Neural progenitor cell (in vitro differentiated cells): ENCODE measurements around the gene PRDM10. TPM values are rescaled to one million over a fixed set of nuclear protein-coding genes. Genes with fewer than 3 reads are reported as not detected.

Experiments used
- DNase-seq: peaks from one replicate; pipeline ENCODE4 v3.0.0-alpha.2; 2016; ENCODE audit warnings: low spot score
- H2AFZ ChIP-seq: fragments of 200-600 bp; sonication (generic); replicated peaks from 2 replicates; pipeline ENCODE4 v1.6.1; 2016; ENCODE audit warnings: antibody characterized with exemption
- H3F3A ChIP-seq: fragments of 200-600 bp; sonication (generic); 2 replicates; pipeline ENCODE4 v1.6.1; 2016; ENCODE audit warnings: antibody characterized with exemption, low read depth
- H3K27ac ChIP-seq: fragments of 200-600 bp; sonication (generic); 2 replicates; pipeline ENCODE4 v1.5.1; 2016; ENCODE audit warnings: mild to moderate bottlenecking
- H3K27me3 ChIP-seq: fragments of 200-600 bp; sonication (generic); 2 replicates; pipeline ENCODE4 v1.6.1; 2016; ENCODE audit warnings: mild to moderate bottlenecking, moderate library complexity
- H3K36me3 ChIP-seq: fragments of 200-600 bp; sonication (generic); 2 replicates; pipeline ENCODE4 v1.5.1; 2016
- H3K4me1 ChIP-seq: fragments of 200-600 bp; sonication (generic); 2 replicates; pipeline ENCODE4 v1.6.1; 2016; ENCODE audit warnings: mixed run types
- H3K4me2 ChIP-seq: fragments of 200-600 bp; sonication (generic); 2 replicates; pipeline ENCODE4 v1.6.1; 2016
- H3K4me3 ChIP-seq: fragments of 200-600 bp; sonication (generic); 2 replicates; pipeline ENCODE4 v1.5.1; 2016
- H3K79me2 ChIP-seq: fragments of 200-600 bp; sonication (generic); 2 replicates; pipeline ENCODE4 v1.6.1; 2016; ENCODE audit warnings: low read depth
- H3K9ac ChIP-seq: fragments of 200-600 bp; sonication (generic); 2 replicates; pipeline ENCODE4 v1.6.1; 2016
- H3K9me3 ChIP-seq: fragments of 200-600 bp; sonication (generic); 2 replicates; pipeline ENCODE4 v1.5.1; 2016; ENCODE audit warnings: low read depth
- H4K20me1 ChIP-seq: fragments of 200-600 bp; sonication (generic); 2 replicates; pipeline ENCODE4 v1.6.1; 2016; ENCODE audit warnings: low read depth
- H3K27ac Mint-ChIP-seq: 3 replicates; pipeline ENCODE4 v1.8.0; 2021; ENCODE audit warnings: mixed read lengths
- H3K27me3 Mint-ChIP-seq: 2 replicates; pipeline ENCODE4 v1.8.0; 2022; ENCODE audit warnings: low read depth, mild to moderate bottlenecking, inconsistent platforms, moderate library complexity, mixed read lengths; ENCODE audit not compliant: insufficient read depth
- H3K36me3 Mint-ChIP-seq: 3 replicates; pipeline ENCODE4 v1.8.0; 2021; ENCODE audit warnings: mixed read lengths
- H3K4me1 Mint-ChIP-seq: 3 replicates; pipeline ENCODE4 v1.8.0; 2021; ENCODE audit warnings: mixed read lengths
- H3K4me3 Mint-ChIP-seq: 3 replicates; pipeline ENCODE4 v1.8.0; 2021; ENCODE audit warnings: mild to moderate bottlenecking, moderate library complexity, mixed read lengths
- H3K9me3 Mint-ChIP-seq: 3 replicates; pipeline ENCODE4 v1.8.0; 2020; ENCODE audit warnings: mixed read lengths
- CTCF ChIP-seq: fragments of 200-600 bp; sonication (generic); IDR thresholded peaks from 2 replicates; pipeline ENCODE4 v1.5.1; 2017; ENCODE audit warnings: antibody characterized with exemption, mild to moderate bottlenecking
- EZH2 ChIP-seq: fragments of 200-600 bp; sonication (generic); IDR thresholded peaks from 2 replicates; pipeline ENCODE4 v1.6.1; 2017; ENCODE audit warnings: antibody characterized with exemption, mild to moderate bottlenecking, moderate library complexity
- EZH2phosphoT487 ChIP-seq: fragments of 200-600 bp; sonication (generic); IDR thresholded peaks from 2 replicates; pipeline ENCODE4 v1.6.1; 2017; ENCODE audit warnings: antibody characterized with exemption
- total RNA-seq: library from RNA; depleted of rRNA; stranded (reverse); fragments of >200 nt; gene quantifications from 2 replicates; pipeline ENCODE4 v1.2.3, GENCODE V29; 2015; ENCODE audit warnings: low replicate concordance

PRDM10 gene
- total RNA-seq, 1 donor from 2014 or later, result 16.3 TPM

DNA sequence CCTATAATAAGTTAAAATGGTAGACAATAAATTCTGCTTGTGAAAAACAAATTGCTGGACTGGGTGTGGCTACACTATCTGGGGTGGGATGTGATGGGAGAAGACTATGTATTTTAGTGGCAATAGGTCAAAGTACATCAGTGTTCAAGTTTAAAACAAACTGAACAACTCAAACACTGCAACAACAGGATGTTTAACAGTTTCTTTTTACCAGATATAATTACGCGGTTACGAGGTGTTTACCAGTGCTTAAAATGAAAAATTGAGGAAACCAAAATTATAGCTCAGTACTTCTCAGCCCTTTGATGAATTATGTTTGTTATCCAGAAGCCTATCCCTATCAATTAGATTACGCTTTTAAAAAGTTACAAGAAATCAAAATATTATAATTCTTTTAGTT, 3.2 kb downstream of the PRDM10 start:
- H3K27me3 ChIP-seq, result no peaks in the 10 kb centered on the region
- H3K36me3 Mint-ChIP-seq, result peaks cover 29% of the 10 kb centered on the region
- H3K36me3 ChIP-seq, result no peaks in the 10 kb centered on the region
- peaks cover 6% of the 10 kb centered on the region for H3K4me1 ChIP-seq
- H4K20me1 ChIP-seq, result no peaks in the 10 kb centered on the region
- H2AFZ ChIP-seq, result no peak overlapping the region
- no peak overlapping the region for H3K27ac Mint-ChIP-seq
- H3K79me2 ChIP-seq, result peaks cover 74% of the 10 kb centered on the region
- no peak overlapping the region for H3K4me3 ChIP-seq
- no peak for DNase-seq
- peaks cover 32% of the 10 kb centered on the region for H3F3A ChIP-seq
- peaks cover 6% of the 10 kb centered on the region for H3K27me3 Mint-ChIP-seq
- no peaks in the 10 kb centered on the region for H3K9me3 ChIP-seq
- peaks cover 23% of the 10 kb centered on the region for H3K9me3 Mint-ChIP-seq
- no peak overlapping the region for H3K9ac ChIP-seq
- no peak overlapping the region for H3K27ac ChIP-seq
- H3K4me3 Mint-ChIP-seq, result no peak overlapping the region
- H3K4me2 ChIP-seq, result no peak overlapping the region
- peaks cover 16% of the 10 kb centered on the region for H3K4me1 Mint-ChIP-seq
- TF ChIP-seq EZH2phosphoT487 (no peak), CTCF (no peak), EZH2 (no peak)

- Histone ChIP-seq H3K4me2 (no peak overlapping the region), H3K9ac (no peak overlapping the region), H3F3A (peaks cover 28% of the 10 kb centered on the region), H3K4me1 (peaks cover 6% of the 10 kb centered on the region), H3K27ac (no peak overlapping the region), H3K79me2 (peaks cover 78% of the 10 kb centered on the region), H3K27me3 (no peaks in the 10 kb centered on the region), H4K20me1 (no peaks in the 10 kb centered on the region), H3K4me3 (no peak overlapping the region), H3K9me3 (no peaks in the 10 kb centered on the region), H2AFZ (no peak overlapping the region), H3K36me3 (no peaks in the 10 kb centered on the region)
- TF ChIP-seq CTCF (no peak), EZH2phosphoT487 (no peak), EZH2 (no peak)
- Mint-ChIP-seq H3K9me3 (peaks cover 23% of the 10 kb centered on the region), H3K4me1 (peaks cover 16% of the 10 kb centered on the region), H3K4me3 (no peak overlapping the region), H3K27ac (no peak overlapping the region), H3K27me3 (peaks cover 6% of the 10 kb centered on the region), H3K36me3 (peaks cover 29% of the 10 kb centered on the region)
- DNase-seq, result no peak
These were observed 3.7 kb downstream of the PRDM10 start for GRCh38 chr11:129998905-129999304.

- peaks cover 82% of the 10 kb centered on the region for H3K79me2 ChIP-seq
- H3K27ac Mint-ChIP-seq, result no peak overlapping the region
- H3K36me3 Mint-ChIP-seq, result peaks cover 29% of the 10 kb centered on the region
These were observed 4.5 kb downstream of the PRDM10 start for GRCh38 chr11:129998107-129998506.

More at GRCh38 chr11:129998107-129998506, 4.5 kb downstream of the PRDM10 start:
- Histone ChIP-seq H3K9me3 (no peaks in the 10 kb centered on the region), H3K4me3 (no peak overlapping the region), H3F3A (peaks cover 21% of the 10 kb centered on the region), H4K20me1 (no peaks in the 10 kb centered on the region), H3K27ac (no peak overlapping the region), H2AFZ (no peak overlapping the region), H3K4me1 (peaks cover 6% of the 10 kb centered on the region), H3K27me3 (no peaks in the 10 kb centered on the region), H3K36me3 (no peaks in the 10 kb centered on the region), H3K9ac (no peak overlapping the region), H3K4me2 (no peak overlapping the region)
- peaks cover 10% of the 10 kb centered on the region for H3K4me1 Mint-ChIP-seq
- no peak for DNase-seq
- peaks cover 6% of the 10 kb centered on the region for H3K27me3 Mint-ChIP-seq
- H3K9me3 Mint-ChIP-seq, result peaks cover 19% of the 10 kb centered on the region
- H3K4me3 Mint-ChIP-seq, result no peak overlapping the region
- TF ChIP-seq EZH2, result no peak
- TF ChIP-seq CTCF, result no peak
- no peak for TF ChIP-seq EZH2phosphoT487
